Occipital lobe (tissue), 3 donors: ENCODE results near the gene PDZD7. TPM values are rescaled to one million over a fixed set of nuclear protein-coding genes. Genes with fewer than 3 reads are reported as not detected.

Experiments
- DNase-seq: peaks from one replicate; lab custom pipeline; 2025; lab: John Stamatoyannopoulos, UW
- small RNA-seq: library from RNA; depleted of rRNA; stranded (forward); fragments of <200 nt; gene quantifications from one replicate; pipeline ENCODE3, GENCODE V24; 2014
- total RNA-seq: library from RNA; depleted of rRNA; stranded (reverse); fragments of >200 nt; gene quantifications from one replicate; pipeline ENCODE4 v1.2.3, GENCODE V29; 2014

The PDZD7 gene
- total RNA-seq, 1 donor from 2014 or later = 4.5 TPM

DNA sequence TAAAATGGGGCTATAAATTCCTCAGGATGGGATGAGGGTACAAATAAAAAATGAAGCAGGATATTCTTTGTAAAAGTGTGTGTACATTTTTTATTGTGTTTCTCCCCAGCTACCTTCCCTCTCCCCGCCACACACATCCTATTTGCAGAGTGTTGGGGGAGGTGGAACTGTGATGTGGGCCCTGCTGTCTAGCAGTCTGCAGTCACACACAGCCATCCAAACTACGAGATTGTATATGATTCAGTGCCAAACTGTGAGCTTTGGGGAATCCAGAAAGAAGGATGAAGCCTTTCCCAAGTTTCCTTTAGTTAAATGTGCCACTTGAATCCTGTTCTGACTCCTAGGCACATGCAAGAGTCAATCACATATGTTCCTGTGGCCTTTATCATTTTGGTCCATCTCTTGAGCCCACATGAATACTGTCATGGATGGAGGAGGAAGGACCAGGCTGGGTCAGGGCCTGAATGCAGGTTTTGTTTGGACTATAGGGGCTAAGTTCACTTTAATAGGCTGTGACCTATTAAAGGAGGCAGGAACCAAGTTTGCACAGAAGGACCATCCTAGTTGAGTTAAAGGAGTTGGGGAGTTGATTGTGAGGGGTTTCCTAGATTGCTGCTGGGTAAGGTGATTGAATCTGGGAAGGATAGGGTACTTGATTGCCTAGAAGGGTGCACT, 62.7 kb downstream of the PDZD7 start:
- no peak for DNase-seq

DNA sequence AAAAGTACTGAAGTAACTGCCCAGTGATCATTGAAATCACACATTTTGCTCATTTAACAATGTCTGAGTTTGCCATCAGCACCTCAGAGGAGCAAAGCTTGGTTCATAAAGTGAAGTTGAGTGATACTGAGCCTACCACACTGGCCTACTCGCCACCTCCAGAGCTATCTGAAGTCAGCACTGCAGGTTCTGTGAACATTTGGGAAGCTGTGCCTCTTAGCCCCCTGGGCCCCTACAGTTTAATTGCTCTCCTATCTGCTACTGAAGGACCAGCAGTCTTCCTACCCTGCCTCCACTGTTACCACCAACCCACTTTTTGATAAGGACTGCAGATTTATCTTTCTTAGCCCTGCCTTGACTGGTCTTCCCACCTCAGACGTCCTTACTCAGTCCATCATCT, 63.6 kb downstream of the PDZD7 start:
- no peak for DNase-seq

DNA sequence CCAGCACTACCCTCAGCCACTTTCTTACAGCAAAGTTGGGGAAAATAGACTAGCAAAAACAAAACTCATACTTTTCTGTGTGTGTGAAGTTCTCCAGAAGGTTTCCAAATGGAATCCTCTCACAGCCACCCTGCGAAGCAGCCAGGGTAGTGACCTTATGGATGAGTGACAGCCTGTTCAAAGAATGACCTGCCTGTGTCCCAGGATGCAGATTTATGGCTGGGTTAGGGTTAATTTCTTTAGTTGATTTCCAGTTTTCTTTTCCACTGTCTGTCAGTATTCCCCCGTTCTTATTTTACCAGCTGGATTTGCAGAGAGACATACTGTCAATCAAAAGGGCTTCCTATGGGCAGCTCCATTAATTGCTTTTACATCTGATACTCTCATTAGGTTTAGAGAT, 64.0 kb downstream of the PDZD7 start:
- no peak for DNase-seq

DNA sequence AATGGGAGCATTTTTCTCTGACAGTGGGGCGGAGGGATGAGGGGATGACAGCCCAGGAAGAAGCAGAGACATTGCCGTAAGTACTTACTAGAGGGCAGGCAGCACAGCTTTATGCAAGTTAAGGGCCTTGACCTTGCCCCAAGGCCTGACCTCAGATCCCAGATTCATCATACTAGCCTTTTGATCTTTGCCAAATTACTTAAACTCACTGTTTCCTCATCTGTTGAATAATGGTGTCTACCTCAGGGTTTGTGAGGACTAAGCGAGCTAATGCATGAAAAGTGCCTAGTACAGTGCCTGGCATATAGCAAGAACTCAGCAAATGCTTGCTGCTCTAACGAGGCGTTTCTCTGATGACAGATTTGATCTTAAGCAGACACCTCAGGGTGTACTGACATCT, 65.1 kb downstream of the PDZD7 start:
- DNase-seq = no peak

DNA sequence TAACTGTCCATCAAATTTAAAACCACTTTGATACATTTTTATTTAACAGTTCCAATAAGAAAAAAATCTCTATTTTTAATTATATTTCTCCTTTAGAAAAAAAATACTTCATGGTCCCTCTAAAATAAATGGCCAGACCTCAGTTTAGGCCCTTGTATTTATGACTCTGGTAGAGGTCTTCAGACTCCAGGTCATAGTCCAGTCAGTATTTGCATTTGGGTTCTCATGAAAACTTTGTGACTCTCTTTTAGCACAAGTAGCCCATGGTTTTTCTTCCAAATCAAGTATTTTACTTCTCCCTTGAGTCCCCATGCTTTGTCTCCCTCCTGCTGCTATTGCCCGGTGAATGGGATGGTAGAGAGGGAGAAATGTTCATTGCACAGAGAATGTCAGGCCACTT, 67.1 kb downstream of the PDZD7 start:
- no peak for DNase-seq

DNA sequence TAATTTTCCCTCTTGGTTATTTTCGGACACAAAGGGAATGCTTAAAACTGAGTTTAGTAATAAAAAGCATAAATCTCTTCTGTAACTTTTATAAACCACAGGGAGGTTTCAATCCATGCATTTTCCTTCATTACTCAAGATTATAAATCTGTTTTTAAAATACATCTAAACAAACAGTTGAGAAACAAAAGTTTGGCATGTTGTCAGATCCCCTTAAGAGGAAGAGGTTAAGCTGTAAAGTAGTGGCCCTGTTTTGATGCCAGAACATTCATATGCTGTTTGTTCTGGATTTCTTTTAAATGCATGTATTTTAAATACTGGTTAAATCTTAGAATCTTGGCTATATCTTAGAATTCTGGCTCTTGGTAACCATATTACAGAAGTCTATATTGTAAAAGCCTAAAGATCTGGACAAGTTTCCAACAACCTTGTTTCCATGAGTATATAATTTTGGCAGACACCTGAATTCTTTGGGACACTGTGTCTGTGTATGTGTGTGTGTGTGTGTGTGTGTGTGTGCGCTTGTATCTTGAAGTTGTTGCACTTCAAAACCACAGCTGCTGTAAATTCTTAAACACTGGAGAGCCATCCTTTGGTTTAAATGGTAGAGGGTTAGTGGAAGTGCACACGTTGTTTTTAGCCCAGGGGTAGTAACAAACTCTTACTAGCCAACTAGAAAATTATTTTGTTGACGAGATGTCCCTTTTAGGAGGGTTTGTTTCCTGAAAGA, 68.4 kb downstream of the PDZD7 start:
- DNase-seq = no peak

DNA sequence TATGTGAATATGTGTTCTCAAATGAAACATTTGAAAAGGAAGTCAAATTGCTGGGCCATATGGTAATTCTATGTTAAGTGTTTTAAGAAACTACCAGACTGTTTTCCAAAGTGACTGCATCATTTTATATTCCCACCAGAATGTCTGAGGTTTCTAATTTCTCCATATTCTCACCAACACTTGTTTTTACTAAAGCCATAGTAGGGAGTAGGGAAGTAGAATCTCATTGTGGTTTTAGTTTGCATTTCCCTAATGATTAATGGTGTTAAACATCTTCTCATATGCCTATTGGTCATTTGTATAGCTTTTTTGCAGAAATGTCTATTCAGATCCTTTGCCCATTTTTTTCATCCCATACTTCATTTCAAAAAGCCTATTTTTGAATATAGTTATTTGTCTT, 70.7 kb downstream of the PDZD7 start:
- no peak for DNase-seq

Small RNA genes within 50 kb of the gene (small RNA-seq; reads per million reads assigned to genes)
- gene MIR608 = not detected

Other genes with a start within 250 kb of the PDZD7 start
- 61.9 TPM for gene SLF2, start 118.2 kb downstream of the PDZD7 start, total RNA-seq
- 8.0 TPM for gene SEMA4G, start 61.6 kb downstream of the PDZD7 start, total RNA-seq
- 37.9 TPM for gene MRPL43, start 43.6 kb downstream of the PDZD7 start, total RNA-seq
- gene TWNK, start 43.6 kb downstream of the PDZD7 start, total RNA-seq = 4.7 TPM
- gene LZTS2, start 31.3 kb downstream of the PDZD7 start, total RNA-seq = 15.4 TPM
- gene SFXN3, start 105 bp upstream of the PDZD7 start, total RNA-seq = 44.0 TPM
- gene KAZALD1, start 30.9 kb upstream of the PDZD7 start, total RNA-seq = 1.4 TPM
- not detected for gene TLX1, start 100.2 kb upstream of the PDZD7 start, total RNA-seq
- gene LBX1, start 198.3 kb upstream of the PDZD7 start, total RNA-seq = not detected